ENCODE measurements around the gene NID2.

DNA sequence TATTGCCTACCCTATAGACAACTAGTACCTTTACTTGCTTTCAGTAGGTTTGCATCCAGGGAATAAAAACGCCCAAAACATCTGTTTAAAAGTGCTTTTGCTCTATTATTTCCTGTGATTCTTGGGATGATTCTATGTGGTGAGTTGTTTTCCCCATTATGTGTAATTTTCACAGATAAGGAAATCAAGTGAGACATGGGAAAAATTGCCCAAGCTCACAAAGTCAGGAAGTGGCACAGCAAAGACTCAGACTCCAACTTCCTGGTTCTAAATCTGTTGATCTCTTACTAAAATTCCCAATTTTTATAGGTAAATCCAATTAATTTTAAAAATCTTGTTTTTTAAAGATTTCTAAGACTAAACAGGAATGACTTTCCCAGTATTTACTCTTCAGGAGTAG, 39.0 kb downstream of the NID2 start:
- TF ChIP-seq, protein P1, sequence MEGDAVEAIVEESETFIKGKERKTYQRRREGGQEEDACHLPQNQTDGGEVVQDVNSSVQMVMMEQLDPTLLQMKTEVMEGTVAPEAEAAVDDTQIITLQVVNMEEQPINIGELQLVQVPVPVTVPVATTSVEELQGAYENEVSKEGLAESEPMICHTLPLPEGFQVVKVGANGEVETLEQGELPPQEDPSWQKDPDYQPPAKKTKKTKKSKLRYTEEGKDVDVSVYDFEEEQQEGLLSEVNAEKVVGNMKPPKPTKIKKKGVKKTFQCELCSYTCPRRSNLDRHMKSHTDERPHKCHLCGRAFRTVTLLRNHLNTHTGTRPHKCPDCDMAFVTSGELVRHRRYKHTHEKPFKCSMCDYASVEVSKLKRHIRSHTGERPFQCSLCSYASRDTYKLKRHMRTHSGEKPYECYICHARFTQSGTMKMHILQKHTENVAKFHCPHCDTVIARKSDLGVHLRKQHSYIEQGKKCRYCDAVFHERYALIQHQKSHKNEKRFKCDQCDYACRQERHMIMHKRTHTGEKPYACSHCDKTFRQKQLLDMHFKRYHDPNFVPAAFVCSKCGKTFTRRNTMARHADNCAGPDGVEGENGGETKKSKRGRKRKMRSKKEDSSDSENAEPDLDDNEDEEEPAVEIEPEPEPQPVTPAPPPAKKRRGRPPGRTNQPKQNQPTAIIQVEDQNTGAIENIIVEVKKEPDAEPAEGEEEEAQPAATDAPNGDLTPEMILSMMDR (IDR thresholded peaks at IDR 0.05): no peak
- TF ChIP-seq POLR2A (IDR thresholded peaks at IDR 0.05): no peak

Measured in testis (tissue), 2 donors.